ENCODE data around the gene C17orf78. TPM values are rescaled to one million over a fixed set of nuclear protein-coding genes. Genes with fewer than 3 reads are reported as not detected.
"Not testable (repeated sequence)": the region's sequence is repeated elsewhere in the genome, so short reads cannot be mapped to it uniquely, and the experiment has no call there.

The C17orf78 gene
- total RNA-seq, 1 donor from 2014 or later: not detected

DNA sequence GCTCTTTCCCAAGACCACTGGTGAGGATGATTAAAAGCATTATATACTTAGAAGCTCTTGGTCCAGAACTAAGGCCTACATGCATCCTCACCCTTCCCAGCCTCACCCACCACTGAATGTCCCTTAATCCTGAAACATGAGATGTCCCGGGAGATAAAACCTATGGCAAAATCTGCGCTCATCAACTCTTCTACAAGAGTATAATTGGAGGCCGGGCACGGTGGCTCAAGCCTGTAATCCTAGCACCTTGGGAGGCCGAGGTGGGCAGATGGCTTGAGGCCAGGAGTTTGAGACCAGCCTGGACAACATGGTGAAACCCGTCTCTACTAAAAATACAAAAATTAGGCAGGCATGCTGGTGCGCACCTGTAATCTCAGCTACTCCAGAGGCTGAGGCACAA, 17.6 kb downstream of the C17orf78 start:
- Mint-ChIP-seq H3K4me3 (ENCODE audit: unreplicated experiment) (no peak overlapping the region), H3K4me1 (ENCODE audit: unreplicated experiment) (no peaks in the 10 kb centered on the region), H3K9me3 (ENCODE audit: unreplicated experiment) (no peaks in the 10 kb centered on the region), H3K27ac (ENCODE audit: unreplicated experiment) (no peak overlapping the region), H3K36me3 (ENCODE audit: low read depth, unreplicated experiment) (no peaks in the 10 kb centered on the region), H3K27me3 (ENCODE audit: unreplicated experiment) (peaks cover 2% of the 10 kb centered on the region)
- DNase-seq (ENCODE audit: low spot score): no peak
- TF ChIP-seq, protein P1, sequence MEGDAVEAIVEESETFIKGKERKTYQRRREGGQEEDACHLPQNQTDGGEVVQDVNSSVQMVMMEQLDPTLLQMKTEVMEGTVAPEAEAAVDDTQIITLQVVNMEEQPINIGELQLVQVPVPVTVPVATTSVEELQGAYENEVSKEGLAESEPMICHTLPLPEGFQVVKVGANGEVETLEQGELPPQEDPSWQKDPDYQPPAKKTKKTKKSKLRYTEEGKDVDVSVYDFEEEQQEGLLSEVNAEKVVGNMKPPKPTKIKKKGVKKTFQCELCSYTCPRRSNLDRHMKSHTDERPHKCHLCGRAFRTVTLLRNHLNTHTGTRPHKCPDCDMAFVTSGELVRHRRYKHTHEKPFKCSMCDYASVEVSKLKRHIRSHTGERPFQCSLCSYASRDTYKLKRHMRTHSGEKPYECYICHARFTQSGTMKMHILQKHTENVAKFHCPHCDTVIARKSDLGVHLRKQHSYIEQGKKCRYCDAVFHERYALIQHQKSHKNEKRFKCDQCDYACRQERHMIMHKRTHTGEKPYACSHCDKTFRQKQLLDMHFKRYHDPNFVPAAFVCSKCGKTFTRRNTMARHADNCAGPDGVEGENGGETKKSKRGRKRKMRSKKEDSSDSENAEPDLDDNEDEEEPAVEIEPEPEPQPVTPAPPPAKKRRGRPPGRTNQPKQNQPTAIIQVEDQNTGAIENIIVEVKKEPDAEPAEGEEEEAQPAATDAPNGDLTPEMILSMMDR (IDR thresholded peaks at IDR 0.05; ENCODE audit: unreplicated experiment): no peak

DNA sequence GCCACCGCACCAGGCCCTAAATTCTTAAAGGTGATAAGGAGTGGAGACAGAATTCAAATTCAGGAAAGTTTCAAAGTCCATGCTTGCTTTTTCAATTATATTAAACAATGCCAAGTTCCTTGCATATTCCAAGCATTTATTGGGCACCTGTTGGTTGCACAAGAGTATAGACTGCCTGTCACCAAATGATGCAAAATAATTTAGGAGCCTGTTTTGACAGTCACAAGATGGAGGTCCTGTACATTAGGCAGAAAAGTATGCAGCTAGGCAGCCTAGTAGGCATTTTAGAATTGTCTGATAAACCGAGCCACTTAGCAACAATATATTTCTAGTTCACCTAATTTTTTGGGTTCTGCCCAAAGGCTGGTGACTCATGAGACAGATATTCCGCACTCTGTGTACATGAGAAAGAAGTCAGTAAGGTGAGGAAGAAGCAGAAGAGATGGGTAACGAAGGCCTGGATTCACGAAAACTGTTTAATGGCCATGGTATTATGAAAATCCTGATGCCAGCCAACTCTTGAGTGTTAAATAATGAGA, 23.5 kb downstream of the C17orf78 start:
- no peaks in the 10 kb centered on the region for H3K36me3 Mint-ChIP-seq (ENCODE audit: low read depth, unreplicated experiment)
- no peaks in the 10 kb centered on the region for H3K9me3 Mint-ChIP-seq (ENCODE audit: unreplicated experiment)
- H3K27me3 Mint-ChIP-seq (ENCODE audit: unreplicated experiment): no peaks in the 10 kb centered on the region
- no peak overlapping the region for H3K27ac Mint-ChIP-seq (ENCODE audit: unreplicated experiment)
- no peaks in the 10 kb centered on the region for H3K4me1 Mint-ChIP-seq (ENCODE audit: unreplicated experiment)
- H3K4me3 Mint-ChIP-seq (ENCODE audit: unreplicated experiment): no peak overlapping the region
- DNase-seq (ENCODE audit: low spot score): no peak
- TF ChIP-seq, protein P1 (IDR thresholded peaks at IDR 0.05; ENCODE audit: unreplicated experiment): no peak

DNA sequence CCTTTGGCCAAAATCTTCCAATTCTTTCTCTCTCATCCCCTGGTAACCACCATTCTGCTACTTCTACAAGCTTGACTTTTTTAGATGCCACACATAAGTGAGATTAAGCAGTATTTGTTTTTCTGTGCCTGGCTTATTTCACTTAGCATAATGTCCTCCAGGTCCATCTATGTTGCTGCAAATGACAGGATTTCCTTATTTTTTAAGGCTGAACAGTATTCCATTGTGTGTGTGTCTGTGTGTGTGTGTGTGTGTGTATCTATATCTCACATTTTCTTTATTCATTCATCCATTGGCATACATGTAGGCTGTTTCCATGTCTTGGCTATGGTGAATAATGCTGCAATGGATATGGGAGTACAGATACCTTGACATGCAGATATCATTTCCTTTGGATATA, 24.7 kb downstream of the C17orf78 start:
- TF ChIP-seq, protein P1 (IDR thresholded peaks at IDR 0.05; ENCODE audit: unreplicated experiment): no peak
- no peaks in the 10 kb centered on the region for H3K27me3 Mint-ChIP-seq (ENCODE audit: unreplicated experiment)
- H3K9me3 Mint-ChIP-seq (ENCODE audit: unreplicated experiment): no peaks in the 10 kb centered on the region
- no peak overlapping the region for H3K27ac Mint-ChIP-seq (ENCODE audit: unreplicated experiment)
- H3K4me3 Mint-ChIP-seq (ENCODE audit: unreplicated experiment): no peak overlapping the region
- H3K4me1 Mint-ChIP-seq (ENCODE audit: unreplicated experiment): no peaks in the 10 kb centered on the region
- no peak for DNase-seq (ENCODE audit: low spot score)
- H3K36me3 Mint-ChIP-seq (ENCODE audit: low read depth, unreplicated experiment): no peaks in the 10 kb centered on the region

DNA sequence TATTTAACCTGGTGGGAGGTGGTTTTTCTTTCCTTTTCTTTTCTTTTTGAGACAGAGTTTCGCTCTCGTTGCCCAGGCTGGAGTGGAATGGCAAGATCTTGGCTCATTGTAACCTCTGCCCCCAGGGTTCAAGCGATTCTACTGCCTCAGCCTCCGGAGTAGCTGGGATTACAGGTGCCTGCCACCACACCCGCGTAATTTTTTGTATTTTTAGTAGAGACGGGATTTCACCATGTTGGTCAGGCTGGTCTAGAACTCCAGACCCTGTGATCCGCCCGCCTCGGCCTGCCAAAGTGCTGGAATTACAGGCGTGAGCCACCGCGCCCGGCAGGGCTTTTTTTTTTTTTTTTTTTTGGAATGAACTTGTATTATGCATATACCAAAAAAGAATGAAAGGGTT, 29.7 kb downstream of the C17orf78 start:
- H3K27ac Mint-ChIP-seq (ENCODE audit: unreplicated experiment); H3K4me1 Mint-ChIP-seq (ENCODE audit: unreplicated experiment); H3K9me3 Mint-ChIP-seq (ENCODE audit: unreplicated experiment); H3K27me3 Mint-ChIP-seq (ENCODE audit: unreplicated experiment); DNase-seq (ENCODE audit: low spot score); H3K36me3 Mint-ChIP-seq (ENCODE audit: low read depth, unreplicated experiment): not testable (repeated sequence)
- H3K4me3 Mint-ChIP-seq (ENCODE audit: unreplicated experiment): peak overlapping the region; percentile 96

DNA sequence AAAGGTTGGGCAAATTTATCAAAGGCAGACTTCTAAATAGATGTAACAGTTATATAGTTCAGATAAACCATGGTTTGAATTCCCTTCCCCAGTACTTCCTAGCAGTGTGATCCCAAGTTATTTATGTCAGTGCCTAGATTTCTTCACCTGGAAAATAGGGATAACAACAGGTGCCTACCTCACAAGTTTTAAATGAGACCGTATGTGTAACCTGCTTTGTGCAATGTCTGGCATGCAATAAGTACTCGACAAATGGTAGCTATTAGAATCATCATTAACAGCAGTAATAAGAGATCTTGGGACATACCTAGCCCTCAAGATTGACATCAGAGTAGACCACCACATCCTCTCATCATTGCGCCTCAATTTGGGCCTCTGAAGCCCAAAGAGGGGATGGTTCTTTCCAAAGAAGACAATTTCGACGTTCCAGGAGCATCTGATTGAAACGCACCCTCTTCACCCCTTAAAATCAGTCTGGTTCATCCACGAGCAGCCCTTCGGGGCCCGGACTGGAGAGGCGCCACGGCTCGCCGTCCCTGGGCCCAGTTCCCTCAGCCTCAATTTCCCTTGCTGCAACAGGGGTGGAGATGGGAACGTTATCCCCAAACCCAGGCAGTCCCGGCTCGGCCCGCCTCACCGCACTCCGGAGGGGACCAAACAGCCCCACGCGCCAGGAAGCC, 30.3 kb downstream of the C17orf78 start:
- Mint-ChIP-seq H3K36me3 (ENCODE audit: low read depth, unreplicated experiment) (peaks cover 2% of the 10 kb centered on the region), H3K27me3 (ENCODE audit: unreplicated experiment) (no peaks in the 10 kb centered on the region)

More for the DNA sequence above, 30.3 kb downstream of the C17orf78 start:
- Mint-ChIP-seq H3K4me1 (ENCODE audit: unreplicated experiment) (peaks cover 7% of the 10 kb centered on the region), H3K9me3 (ENCODE audit: unreplicated experiment) (no peaks in the 10 kb centered on the region), H3K27ac (ENCODE audit: unreplicated experiment) (peak overlapping the region; percentile 73), H3K4me3 (ENCODE audit: unreplicated experiment) (peak overlapping the region; percentile 96)
- no peak for DNase-seq (ENCODE audit: low spot score)
- TF ChIP-seq, protein P1 (IDR thresholded peaks at IDR 0.05; ENCODE audit: unreplicated experiment): no peak
